SW480 (cell line): ENCODE results near the gene NME7.
"Not testable (repeated sequence)": the region's sequence is repeated elsewhere in the genome, so short reads cannot be mapped to it uniquely, and the experiment has no call there.

Source experiments
- DNase-seq: peaks from one replicate; pipeline ENCODE4 v3.0.0-alpha.2; 2016; ENCODE audit warnings: low spot score

The NME7 gene

GRCh38 chr1:169234780-169235179 is 132.8 kb downstream of the NME7 start:
- no peak for DNase-seq

GRCh38 chr1:169217636-169218035 is 150.0 kb downstream of the NME7 start:
- no peak for DNase-seq

- no peak for DNase-seq
Observed at GRCh38 chr1:169214598-169214997, 153.0 kb downstream of the NME7 start.

GRCh38 chr1:169212088-169212487 is 155.5 kb downstream of the NME7 start:
- DNase-seq: no peak

DNA sequence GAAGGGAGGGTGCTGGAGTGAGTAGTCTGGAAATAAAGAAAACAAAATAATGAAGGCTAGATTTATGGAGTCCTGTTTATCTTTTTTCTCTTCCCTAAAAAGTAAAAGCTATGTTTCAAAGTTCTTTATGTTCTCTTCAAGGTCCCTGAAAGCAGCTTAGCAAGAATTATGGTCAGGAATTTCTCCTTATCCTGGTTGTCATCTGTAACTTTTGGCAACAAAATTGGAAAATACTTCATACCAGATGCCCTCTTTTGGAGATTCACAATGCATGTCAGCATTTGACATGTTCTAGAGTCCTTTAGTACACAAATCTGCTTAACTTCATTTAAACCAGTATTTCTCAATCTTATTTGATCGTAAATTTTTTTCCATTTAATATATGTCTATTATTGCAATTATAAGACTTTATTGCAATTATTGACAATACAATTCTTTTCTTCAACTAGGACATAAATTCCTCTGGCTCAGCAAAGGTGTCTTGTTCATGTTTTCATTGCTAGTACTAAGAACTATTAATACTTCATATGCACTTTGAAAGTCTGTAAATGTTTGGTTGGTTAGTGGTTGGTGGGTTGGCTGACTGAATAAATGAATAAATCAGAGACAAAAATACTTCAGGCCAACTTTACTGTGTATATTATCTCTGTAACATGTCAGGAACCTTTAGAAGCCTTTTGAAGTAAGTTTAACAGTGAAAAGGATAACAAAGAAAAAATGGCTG is 159.6 kb downstream of the NME7 start:
- DNase-seq: no peak

DNA sequence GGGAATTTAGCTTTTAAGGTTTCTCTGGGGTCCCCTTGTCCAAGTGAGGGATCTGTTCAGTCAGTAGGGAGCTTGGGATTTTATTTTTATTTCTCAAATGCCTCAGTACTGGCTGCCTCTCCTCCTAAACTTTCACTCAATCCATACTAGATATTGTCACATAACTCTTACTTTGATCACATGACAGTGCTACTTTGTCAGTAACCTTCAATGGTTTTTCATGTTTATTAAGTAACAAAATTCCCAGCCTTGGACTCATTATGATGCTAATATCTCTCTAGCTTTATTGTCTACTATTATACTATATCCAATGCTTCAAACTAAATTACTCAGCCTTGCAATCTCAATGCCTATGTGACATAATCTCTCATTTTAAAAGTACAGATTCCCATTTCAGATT is 163.4 kb downstream of the NME7 start:
- DNase-seq: no peak

DNA sequence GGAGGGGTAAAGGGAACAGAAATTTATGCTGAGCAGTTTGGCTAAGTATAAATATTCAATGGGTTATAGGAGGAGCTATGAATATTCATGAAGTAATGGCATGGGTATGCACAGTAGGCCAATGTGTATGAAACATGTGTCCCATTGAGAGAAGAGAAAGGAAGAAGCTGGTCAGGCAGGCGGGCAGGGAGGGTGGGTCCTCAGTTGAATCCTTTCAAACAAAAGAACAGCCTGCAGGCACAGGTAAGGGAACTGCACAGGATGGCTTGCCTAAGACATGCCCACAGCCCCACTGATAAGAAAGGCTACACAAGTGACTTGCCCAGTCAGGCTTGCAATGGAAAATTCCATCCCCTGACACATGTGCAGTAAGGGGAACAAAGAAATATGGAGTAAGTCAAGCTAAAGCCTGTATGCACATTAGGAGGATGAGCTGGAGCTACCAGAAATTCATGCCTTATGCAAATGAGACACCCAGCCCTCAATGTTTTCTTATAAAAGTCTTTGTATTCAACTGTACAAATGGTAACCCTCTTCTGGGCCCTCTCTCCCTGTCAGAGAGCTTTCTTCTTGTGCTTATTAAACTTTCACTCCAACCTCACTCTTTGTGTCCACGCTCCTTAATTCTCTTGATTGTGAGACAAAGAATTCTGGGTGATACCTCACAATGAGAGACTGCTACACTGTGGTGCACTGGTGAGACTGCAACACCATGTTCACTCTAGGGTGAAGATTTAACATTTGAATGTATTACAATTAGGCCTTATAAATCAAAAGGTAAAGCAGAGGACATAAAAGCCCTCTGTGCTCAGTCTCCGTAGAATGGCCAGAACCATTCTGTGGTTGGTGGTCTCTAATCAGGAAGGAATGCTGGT is 164.6 kb downstream of the NME7 start:
- DNase-seq: no peak

DNA sequence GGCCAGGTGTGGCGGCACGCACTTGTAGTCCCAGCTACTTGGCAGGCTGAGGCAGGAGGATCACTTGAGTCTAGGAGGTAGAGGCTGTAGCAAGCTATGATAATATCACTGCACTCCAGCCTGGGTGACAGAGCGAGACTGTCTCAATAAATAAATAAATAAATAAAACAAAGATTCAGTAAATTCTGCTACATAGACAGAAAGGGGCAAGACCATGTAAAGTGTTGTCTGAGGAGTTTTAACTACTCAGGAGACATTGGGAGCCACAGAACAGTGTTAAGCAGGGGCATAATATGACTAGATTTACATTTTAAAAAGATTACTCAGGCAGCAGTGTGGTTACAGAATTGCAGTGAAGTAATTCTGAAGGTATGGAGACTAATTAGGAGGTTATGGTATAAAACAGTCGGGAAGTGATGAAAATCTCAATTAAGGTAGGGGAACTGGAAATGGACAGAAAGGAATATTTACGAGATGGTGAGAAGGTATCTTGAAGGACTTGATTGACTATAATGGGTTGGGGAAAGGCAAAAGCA is 166.4 kb downstream of the NME7 start:
- no peak for DNase-seq

DNA sequence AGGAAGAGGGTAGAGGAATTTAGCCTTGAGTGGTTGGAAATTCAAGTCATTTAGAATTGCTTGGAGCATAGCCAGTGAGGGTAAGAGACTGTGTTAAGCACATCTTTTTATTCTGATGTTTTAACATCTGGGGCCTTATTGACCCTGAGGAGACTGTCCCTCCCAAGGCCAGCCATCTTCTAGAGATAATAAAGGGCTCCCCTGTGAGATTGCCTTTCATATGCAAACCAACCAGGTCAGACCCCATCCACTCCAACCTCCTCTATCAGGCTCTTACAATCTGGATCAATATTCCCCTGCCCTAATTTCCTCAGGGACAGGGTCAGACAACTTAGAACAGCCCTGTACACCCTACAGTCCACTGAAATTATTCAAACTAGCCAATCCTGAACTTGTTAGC is 167.3 kb downstream of the NME7 start:
- DNase-seq: no peak

- DNase-seq: no peak
Observed at GRCh38 chr1:169196581-169196980, 171.0 kb downstream of the NME7 start.

DNA sequence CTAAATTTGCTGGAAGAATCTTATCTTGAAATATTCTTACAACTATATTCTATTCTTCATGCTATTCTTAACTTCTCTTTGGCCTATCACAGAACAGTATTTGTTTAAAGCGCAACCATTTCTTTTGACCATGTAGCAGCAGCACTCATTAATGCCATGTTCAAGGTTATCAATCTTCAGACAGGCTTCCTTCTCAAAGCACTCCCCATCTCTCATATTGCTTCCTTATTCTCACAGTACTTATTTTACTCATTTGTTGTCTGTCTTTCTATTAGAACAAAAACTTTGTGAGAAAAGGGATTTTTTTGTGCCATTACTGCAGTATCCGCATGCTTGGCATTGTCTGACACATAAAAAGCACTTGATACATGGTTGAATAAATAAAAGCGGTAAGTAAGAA is 171.4 kb downstream of the NME7 start:
- DNase-seq: no peak

DNA sequence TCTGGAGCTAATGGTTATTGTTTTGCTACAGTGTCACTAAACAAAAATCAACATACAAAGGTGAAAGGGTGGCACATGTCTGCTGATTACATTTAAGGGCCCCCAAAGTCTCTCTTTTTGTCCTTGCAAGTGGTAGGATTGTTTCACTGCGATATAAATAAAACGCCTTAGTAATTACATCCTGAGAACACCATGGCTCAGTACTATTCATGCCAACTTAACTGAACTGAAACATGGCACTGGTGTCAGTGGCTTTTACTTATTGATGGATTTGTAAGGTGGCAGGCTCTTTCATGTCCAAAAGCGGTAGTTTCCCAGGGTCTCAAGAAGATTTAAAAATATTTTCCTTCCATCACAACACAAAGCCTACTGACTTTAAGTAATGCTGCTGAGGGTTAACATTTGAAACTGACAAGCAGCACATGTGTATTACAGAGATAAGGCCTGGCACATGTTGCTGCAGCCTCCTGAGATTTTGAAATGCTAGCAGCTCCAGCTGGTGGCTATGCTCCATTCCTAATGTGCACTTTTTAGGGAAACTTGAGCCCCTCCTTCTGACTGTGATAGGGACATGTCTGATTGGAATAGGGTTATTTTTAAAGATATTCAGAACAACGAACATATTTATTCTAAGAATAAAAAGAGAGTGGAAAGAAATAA is 174.3 kb downstream of the NME7 start:
- DNase-seq: no peak

DNA sequence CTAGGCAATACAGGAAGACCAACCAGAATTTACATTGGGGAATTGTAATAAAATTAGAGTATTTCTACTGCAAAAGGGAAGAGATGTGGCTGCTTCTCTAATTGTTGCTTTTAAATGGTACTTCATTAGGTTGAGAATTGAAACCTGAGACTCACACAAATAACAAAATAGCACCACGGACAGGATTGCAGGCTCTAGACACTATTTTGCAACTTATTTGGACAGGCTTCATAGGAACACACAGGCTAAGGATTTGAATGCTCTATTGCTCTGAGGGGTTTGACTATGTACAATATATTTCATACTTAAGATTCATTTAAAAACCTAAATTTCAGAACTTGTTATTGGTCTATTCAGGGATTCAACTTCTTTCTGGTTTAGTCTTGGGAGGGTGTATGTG is 181.5 kb downstream of the NME7 start:
- no peak for DNase-seq

DNA sequence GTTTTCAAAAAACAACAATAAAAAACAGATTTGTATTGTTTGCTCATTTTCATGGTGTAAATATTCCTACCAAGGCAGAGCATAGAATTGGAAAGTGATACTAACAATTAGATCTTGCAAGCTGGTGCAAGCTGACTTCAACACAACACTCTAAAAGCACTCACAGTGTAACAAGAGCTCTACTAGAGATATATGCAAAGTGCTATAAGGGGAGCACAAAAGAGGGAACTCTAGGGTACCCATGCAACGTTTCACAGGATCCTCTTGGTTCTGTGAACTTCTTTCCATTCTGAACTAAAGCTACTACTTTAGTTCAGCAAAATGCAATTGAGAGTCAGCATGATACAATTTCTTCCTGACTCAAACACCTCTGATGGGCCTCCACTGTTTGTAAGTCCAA is 182.8 kb downstream of the NME7 start:
- no peak for DNase-seq

DNA sequence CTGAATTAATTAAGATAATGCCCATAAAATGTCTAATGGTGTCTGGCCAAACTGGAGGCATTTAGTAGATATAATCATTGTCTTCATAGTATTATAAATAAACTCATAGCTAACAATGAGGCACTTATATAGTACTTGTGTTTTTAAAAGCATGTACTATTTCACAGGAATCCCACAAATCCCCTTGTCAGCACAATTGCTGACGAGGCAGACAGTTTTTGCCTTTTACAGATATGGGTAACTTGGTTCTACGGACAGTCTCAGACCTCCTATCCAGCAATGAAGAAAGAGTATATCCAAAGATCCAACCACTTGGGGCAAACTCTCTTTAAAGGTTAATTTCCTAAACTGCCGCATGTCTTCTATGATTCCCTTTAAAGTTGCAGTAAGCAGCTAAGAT is 187.4 kb downstream of the NME7 start:
- no peak for DNase-seq

GRCh38 chr1:169179431-169179830 is 188.2 kb downstream of the NME7 start:
- not testable (repeated sequence) for DNase-seq

DNA sequence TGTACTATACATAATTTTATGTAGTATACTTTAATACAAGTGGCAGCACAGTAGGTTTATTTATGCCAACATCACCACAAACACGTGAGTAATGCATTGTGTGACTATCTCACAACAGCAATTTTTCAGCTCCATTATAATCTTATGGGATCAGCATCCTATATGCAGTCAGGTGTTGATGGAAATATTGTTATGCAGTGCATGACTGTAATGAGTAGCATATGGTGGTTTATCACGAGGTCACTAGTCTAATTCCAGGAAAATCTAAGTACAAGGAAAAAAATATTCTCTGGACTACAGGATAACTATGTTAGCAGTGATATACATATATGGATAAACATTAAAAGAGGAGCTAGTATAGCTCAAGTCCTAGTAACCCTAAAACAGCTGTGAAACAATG is 192.1 kb downstream of the NME7 start:
- no peak for DNase-seq

DNA sequence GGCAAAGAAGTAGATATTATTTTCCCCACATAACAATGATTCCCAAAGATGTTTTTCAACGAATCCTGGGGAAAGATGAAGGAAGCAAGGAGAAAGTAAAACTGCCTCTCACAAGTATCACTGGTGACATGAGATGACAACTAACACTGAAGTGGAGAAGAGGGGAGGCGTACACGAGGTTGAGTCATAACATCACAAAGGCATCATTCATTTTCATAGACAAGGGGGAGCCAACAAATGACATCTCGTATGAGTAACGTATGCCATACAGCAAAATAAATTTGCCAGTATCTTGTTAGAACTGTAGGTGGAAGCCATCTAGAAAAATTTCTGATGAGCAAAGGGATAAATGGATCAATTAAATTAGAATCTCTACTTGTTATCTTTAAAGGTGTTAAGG is 204.5 kb downstream of the NME7 start:
- DNase-seq: peak; percentile 74

- DNase-seq: peak; percentile 31
Observed at GRCh38 chr1:169161496-169162194, 206.0 kb downstream of the NME7 start.

GRCh38 chr1:169160845-169161495 is 206.6 kb downstream of the NME7 start:
- DNase-seq: no peak

- DNase-seq: no peak
Observed at GRCh38 chr1:169156580-169156979, 211.0 kb downstream of the NME7 start.

DNA sequence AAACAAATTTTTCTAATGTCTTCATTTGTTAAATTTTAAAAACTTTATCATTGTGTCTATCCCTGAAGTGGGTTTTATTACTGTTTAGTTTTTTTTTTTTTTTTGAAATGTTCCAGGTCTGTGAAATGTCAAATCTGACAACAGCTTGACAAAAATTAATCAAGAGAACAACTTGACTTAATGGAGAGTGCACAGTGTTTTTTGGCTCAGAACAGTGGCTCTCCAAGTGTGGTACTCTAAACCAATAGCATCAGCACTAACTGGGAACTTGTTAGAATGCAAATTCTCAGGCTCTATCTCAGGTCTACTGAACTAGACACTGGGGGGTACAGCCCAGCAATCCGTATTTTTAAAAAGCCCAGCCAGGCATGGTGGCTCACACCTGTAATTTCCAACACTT is 211.9 kb downstream of the NME7 start:
- no peak for DNase-seq
